Right atrium auricular region (tissue), 2 donors: Measurements from ENCODE around the gene SSR1. TPM values are rescaled to one million over a fixed set of nuclear protein-coding genes. Genes with fewer than 3 reads are reported as not detected.

Experiments
- DNase-seq: peaks from one replicate; pipeline ENCODE4 v3.0.0-alpha.2; 2019; ENCODE audit warnings: low spot score
- H3K27ac ChIP-seq, 2 donors: fragments of 200-600 bp; sonication (generic); 1 replicate in 1 of 2; 2 replicates in 1 of 2; pipeline ENCODE4 v1.5.1; 2016 to 2019
- H3K27me3 ChIP-seq, 2 donors: fragments of 200-600 bp; sonication (generic); one replicate each; pipeline versions ENCODE4 v1.5.1 to v1.6.0; 2017 to 2019
- H3K36me3 ChIP-seq: fragments of 200-600 bp; sonication (generic); one replicate; pipeline ENCODE4 v1.5.1; 2016
- H3K4me1 ChIP-seq, 2 donors: fragments of 200-600 bp; sonication (generic); one replicate each; pipeline versions ENCODE4 v1.5.1 to v1.6.0; 2017 to 2019
- H3K4me3 ChIP-seq, 2 donors: fragments of 200-600 bp; sonication (generic); 1 replicate in 1 of 2; 2 replicates in 1 of 2; pipeline ENCODE4 v1.5.1; 2017 to 2019; ENCODE audit warnings: mild to moderate bottlenecking in 1 of 2, moderate library complexity in 1 of 2
- H3K9me3 ChIP-seq, 2 donors: fragments of 200-600 bp; sonication (generic); one replicate each; pipeline ENCODE4 v1.5.1; 2019
- CTCF ChIP-seq, 2 donors: fragments of 200-600 bp; sonication (generic); IDR thresholded peaks; one replicate each; pipeline ENCODE4 v1.5.1; 2019; ENCODE audit warnings: antibody characterized with exemption in 2 of 2
- total RNA-seq, 2 donors: library from RNA; depleted of rRNA; stranded (reverse); fragments of >200 nt; gene quantifications; one replicate each; pipeline ENCODE4 v1.1.0, GENCODE V29; 2016

The SSR1 gene
- total RNA-seq, 2 donors from 2014 or later, result 30.2 to 41.7 TPM

GRCh38 chr6:7235712-7236305, 77.2 kb downstream of the SSR1 start:
- TF ChIP-seq CTCF (IDR thresholded peaks at IDR 0.05), result no peak
- H3K27me3 ChIP-seq, result no peaks in the 10 kb centered on the region
- peaks cover 37% of the 10 kb centered on the region for H3K36me3 ChIP-seq
- no peaks in the 10 kb centered on the region for H3K9me3 ChIP-seq
- DNase-seq, result no peak
- H3K4me1 ChIP-seq, result peaks cover 0 to 19% of the 10 kb centered on the region in 2 donors
- H3K4me3 ChIP-seq, result no peak overlapping the region
- no peak overlapping the region for H3K27ac ChIP-seq

- Histone ChIP-seq H3K27ac (no peak overlapping the region), H3K4me1 (peaks cover 0 to 19% of the 10 kb centered on the region in 2 donors), H3K36me3 (peaks cover 44% of the 10 kb centered on the region), H3K4me3 (no peak overlapping the region), H3K9me3 (no peaks in the 10 kb centered on the region), H3K27me3 (no peaks in the 10 kb centered on the region)
- DNase-seq, result no peak
- no peak for TF ChIP-seq CTCF (IDR thresholded peaks at IDR 0.05)
Measured at GRCh38 chr6:7234547-7234946, 78.5 kb downstream of the SSR1 start.

- H3K4me1 ChIP-seq, result peaks cover 0 to 11% of the 10 kb centered on the region in 2 donors
- no peak overlapping the region for H3K4me3 ChIP-seq
- DNase-seq, result no peak
- H3K9me3 ChIP-seq, result no peaks in the 10 kb centered on the region
- no peaks in the 10 kb centered on the region for H3K27me3 ChIP-seq
- no peak for TF ChIP-seq CTCF (IDR thresholded peaks at IDR 0.05)
- H3K36me3 ChIP-seq, result peaks cover 64% of the 10 kb centered on the region
- H3K27ac ChIP-seq, result no peak overlapping the region
Measured at GRCh38 chr6:7232351-7232750, 80.6 kb downstream of the SSR1 start.

- no peak for TF ChIP-seq CTCF (IDR thresholded peaks at IDR 0.05)
- peaks cover 75% of the 10 kb centered on the region for H3K36me3 ChIP-seq
- no peaks in the 10 kb centered on the region for H3K9me3 ChIP-seq
- H3K27me3 ChIP-seq, result no peaks in the 10 kb centered on the region
- DNase-seq, result no peak
- peaks cover 0 to 7% of the 10 kb centered on the region in 2 donors for H3K4me1 ChIP-seq
- no peak overlapping the region for H3K4me3 ChIP-seq
- H3K27ac ChIP-seq, result no peak overlapping the region
Measured at GRCh38 chr6:7230956-7231713, 81.9 kb downstream of the SSR1 start.

- DNase-seq, result no peak
- Histone ChIP-seq H3K4me3 (no peak overlapping the region), H3K27ac (no peak overlapping the region), H3K36me3 (peaks cover 75% of the 10 kb centered on the region), H3K4me1 (peaks cover 0 to 2% of the 10 kb centered on the region in 2 donors), H3K27me3 (no peaks in the 10 kb centered on the region), H3K9me3 (no peaks in the 10 kb centered on the region)
- no peak for TF ChIP-seq CTCF (IDR thresholded peaks at IDR 0.05)
Measured at GRCh38 chr6:7230327-7230691, 82.7 kb downstream of the SSR1 start.
